Measurements from ENCODE around the gene DRC1.
A peak's percentile ranks its signal among the peaks of the same experiment; 100 is the strongest.
"Not testable (repeated sequence)": the region's sequence is repeated elsewhere in the genome, so short reads cannot be mapped to it uniquely, and the experiment has no call there.

Gene DRC1

DNA sequence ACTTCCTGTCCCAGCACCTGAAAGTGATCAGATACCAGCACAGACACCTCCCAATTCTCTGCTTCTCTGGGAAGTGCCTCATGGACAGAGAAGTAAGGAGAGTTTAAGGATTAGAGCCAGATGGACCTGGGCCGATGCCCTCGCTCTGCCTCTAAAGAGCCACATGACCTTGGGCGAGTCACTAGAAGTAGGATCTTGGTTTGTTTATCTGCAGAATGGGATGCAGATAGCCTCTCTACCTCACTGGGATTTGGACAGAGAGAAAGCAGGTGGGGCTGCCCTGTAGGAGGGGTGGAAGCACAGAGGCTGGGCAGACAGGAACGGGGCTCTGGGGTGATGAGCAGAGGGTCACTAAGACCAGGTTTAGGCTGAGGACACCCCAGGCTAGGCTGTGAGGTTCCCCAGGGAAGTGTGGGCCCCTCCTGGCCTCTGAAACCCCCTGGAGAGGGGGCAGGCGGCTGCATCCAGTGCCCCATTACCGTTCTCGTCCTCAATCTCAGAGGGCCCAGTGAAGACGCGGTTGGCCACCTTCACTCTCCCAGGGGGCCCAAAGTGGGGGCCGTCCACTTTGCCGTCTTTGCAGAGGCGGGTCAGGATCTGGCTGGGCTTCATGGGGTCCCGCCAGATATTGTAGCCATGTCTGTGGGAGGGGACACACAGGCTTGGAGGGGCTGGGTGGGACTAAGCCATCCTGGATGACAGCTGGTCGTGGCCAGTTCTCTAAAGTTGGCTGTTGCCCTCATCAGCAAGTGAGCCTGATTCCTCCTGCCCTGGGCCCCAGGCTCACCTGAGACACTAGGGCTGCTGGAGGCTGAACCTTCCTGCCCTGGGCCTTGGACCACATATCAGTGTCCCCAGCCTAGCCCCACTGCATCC lies 62.9 kb downstream of the DRC1 start:
- in situ Hi-C loops (cut with HindIII; ENCODE audit: low sequenced_read_pairs) = no loop called here
- no peak for TF ChIP-seq CTCF (IDR thresholded peaks at IDR 0.05; ENCODE audit: low read depth, low read length)

DNA sequence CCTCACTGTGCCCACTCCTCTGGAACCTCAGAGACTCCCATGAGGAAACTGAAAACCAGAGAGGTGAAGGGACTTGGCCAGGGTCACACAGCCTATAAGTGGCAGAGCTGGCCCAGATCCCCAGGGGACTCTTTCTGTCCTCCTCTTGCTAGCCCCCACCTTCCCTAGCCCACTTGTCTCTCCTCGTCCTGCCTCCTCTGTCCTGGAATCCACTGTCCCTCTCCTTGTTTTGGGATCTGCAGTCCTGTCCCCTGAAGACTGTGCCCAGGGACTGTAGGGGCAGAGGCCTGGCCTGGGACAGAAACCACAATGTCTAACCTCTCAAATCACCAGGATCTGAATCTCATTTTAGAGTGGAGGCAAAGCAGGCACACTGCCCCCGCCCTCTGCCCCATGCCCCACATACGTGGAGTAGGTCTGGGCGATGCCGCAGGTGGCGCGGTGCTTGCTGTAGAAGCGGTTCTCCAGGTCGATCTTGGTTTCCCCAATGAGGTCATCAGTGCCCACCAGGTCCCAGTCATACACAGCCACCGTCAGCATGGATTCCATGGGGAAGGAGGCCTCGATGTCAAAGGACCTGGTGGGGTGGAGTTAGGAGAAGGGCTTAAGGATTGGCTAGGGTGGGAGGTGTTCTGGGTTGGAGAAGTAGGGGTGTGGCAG lies 63.7 kb downstream of the DRC1 start:
- no peak overlapping the region for H3K4me3 ChIP-seq (ENCODE audit: low read depth, low read length)
- TF ChIP-seq CTCF (IDR thresholded peaks at IDR 0.05; ENCODE audit: low read depth, low read length) = no peak
- no peak for DNase-seq (ENCODE audit: low read depth, low spot score)
- in situ Hi-C loops (cut with HindIII; ENCODE audit: low sequenced_read_pairs) = no loop called here

More for the DNA sequence above, 62.9 kb downstream of the DRC1 start:
- no peak overlapping the region for H3K4me3 ChIP-seq (ENCODE audit: low read depth, low read length)
- no peak for DNase-seq (ENCODE audit: low read depth, low spot score)

- no peak for TF ChIP-seq CTCF (IDR thresholded peaks at IDR 0.05; ENCODE audit: low read depth, low read length)
- no peak overlapping the region for H3K4me3 ChIP-seq (ENCODE audit: low read depth, low read length)
- DNase-seq (ENCODE audit: low read depth, low spot score) = no peak
- in situ Hi-C loops (cut with HindIII; ENCODE audit: low sequenced_read_pairs) = no loop called here
These were observed 64.3 kb downstream of the DRC1 start for GRCh38 chr2:26465981-26466471.

- in situ Hi-C loops (cut with HindIII; ENCODE audit: low sequenced_read_pairs) = no loop called here
These were observed 65.1 kb downstream of the DRC1 start for GRCh38 chr2:26466662-26467310.

DNA sequence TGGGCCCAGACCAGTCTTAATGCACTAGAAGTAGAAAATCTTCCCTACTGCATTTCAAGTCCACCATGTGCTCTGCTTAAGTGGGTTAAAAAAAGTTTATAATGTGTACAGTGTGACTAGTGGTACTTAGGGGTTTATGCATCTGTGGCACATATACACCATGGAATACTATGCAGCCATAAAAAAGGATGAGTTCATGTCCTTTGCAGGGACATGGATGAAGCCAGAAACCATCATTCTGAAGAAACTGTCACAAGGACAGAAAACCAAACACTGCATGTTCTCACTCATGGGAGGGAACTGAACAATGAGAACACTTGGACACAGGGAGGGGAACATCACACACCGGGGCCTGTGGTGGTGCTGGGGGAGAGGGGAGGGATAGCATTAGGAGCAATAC lies 66.8 kb downstream of the DRC1 start:
- H3K4me3 ChIP-seq (ENCODE audit: low read depth, low read length); DNase-seq (ENCODE audit: low read depth, low spot score); in situ Hi-C loops (cut with HindIII; ENCODE audit: low sequenced_read_pairs): not testable (repeated sequence)

More at GRCh38 chr2:26466662-26467310, 65.1 kb downstream of the DRC1 start:
- no peak overlapping the region for H3K4me3 ChIP-seq (ENCODE audit: low read depth, low read length)
- no peak for TF ChIP-seq CTCF (IDR thresholded peaks at IDR 0.05; ENCODE audit: low read depth, low read length)
- DNase-seq (ENCODE audit: low read depth, low spot score) = no peak

- DNase-seq (ENCODE audit: low read depth, low spot score) = peak; percentile 71
- peak; percentile 71 for TF ChIP-seq CTCF (IDR thresholded peaks at IDR 0.05; ENCODE audit: low read depth, low read length)
- H3K4me3 ChIP-seq (ENCODE audit: low read depth, low read length) = no peak overlapping the region
- in situ Hi-C loops (cut with HindIII; ENCODE audit: low sequenced_read_pairs) = no loop called here
These were observed 67.5 kb downstream of the DRC1 start for GRCh38 chr2:26469092-26469710.
